GM21447 (cell line): ENCODE results near the gene LOXL3.

Experiments
- ATAC-seq: cut with Tn5 transposase; IDR thresholded peaks from one replicate; pipeline ENCODE4 v1.9.1; 2021; ENCODE audit not compliant: unreplicated experiment

Gene LOXL3, protein sequence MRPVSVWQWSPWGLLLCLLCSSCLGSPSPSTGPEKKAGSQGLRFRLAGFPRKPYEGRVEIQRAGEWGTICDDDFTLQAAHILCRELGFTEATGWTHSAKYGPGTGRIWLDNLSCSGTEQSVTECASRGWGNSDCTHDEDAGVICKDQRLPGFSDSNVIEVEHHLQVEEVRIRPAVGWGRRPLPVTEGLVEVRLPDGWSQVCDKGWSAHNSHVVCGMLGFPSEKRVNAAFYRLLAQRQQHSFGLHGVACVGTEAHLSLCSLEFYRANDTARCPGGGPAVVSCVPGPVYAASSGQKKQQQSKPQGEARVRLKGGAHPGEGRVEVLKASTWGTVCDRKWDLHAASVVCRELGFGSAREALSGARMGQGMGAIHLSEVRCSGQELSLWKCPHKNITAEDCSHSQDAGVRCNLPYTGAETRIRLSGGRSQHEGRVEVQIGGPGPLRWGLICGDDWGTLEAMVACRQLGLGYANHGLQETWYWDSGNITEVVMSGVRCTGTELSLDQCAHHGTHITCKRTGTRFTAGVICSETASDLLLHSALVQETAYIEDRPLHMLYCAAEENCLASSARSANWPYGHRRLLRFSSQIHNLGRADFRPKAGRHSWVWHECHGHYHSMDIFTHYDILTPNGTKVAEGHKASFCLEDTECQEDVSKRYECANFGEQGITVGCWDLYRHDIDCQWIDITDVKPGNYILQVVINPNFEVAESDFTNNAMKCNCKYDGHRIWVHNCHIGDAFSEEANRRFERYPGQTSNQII

DNA sequence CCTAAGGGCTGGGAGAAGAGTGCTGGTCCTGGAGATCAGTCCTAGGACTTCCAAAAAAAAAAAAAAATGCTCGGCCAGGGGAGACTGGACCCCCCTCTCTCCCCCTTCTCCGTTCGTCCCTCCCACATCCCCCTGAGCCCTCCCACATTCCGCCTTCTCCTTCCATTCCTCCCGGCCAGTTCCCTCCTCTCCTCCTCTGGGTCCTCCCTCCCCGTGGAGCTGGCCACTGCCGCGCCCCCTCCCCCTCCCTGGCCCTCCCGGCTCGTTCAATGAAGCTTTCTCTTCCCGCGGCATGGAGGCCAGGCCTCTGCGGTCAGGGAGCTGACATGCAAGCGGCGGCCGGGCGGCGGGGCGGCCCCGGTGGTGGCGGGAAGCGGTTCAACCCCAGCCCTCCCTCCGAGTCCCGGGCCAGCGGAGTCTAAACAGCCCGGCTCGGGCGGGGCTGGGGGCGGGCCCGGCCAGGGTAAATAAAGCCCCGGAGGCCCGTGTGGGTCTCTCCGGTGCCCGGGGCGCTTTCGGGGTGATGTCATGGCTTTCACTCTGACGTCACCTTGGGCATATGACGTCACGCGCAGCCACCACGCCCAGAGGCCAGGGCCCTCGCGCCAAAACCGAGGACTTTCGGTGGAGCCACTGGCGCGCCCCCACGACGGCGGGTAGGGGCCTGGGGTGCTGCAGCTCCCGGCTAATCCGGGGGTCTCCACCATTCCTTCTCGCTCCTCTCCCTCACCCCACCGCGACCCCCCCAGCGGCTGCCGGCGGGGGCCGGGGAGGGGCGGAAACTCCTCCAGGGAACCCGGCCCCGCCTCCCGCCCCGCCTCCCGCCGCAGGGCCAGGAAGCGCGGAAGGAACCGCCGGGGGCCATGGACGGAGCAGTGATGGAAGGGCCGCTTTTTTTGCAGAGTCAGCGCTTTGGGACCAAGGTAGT lies at the start of gene LOXL3, which contains the start of gene DOK1:
TSS of gene LOXL3 (minus strand) at position 51 of the 928 bp plus-strand sequence. CDS start 1,308 bp downstream, outside the sequence.
TSS of gene DOK1 (plus strand) at position 829 of the 928 bp plus-strand sequence. CDS start at position 864, 35 bp downstream.
- ATAC-seq, result peak; percentile 54

DNA sequence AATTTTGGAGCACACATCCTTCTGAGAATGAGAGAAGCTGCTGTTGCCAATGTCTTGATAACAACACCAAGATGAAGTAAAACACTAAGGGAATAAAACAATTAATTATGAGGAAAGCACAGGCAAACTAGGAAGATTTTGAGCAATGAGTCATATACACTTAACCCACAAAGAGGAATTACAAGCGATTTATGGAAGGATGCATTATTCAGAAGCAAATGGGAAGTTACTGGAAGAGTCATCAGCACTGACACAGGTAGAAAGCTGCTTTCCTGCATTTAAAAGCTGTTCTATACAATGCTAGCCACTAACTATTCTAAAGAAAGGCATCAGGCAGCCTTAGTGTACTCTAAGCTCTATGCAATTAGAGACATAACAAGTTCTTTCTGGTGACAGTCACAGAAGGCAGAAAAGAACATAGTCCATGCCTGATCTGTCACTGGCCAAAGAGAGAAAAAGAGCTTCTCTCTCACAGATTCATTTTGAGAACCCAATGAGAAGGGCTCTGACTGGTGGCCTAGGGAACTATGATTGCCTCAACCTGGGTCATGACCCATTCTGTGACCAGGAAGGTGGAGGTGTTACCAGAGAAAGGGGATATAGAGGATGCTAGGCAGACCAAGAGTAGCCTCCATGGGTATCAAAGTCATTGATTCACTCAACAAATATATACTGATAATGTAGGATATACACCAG lies 49.0 kb upstream of the LOXL3 start:
- ATAC-seq, result no peak

DNA sequence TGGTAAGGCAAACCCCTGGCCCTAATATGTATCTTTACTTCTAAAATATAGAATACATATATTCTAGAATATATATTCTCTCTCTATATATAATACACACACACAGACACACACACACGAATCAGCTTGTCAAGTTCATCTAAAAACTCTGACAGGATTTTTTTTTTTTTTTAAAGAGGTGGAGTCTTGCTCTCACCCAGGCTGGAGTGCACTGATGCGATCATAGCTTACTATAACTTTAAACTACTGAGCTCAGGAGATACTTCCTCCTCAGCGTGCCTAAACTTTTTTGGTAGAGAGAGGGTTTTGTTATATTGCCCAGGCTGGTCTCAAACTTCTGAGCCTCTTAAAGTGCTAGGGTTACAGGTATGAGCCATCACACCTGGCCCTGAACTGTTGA lies 45.9 kb upstream of the LOXL3 start:
- no peak for ATAC-seq

DNA sequence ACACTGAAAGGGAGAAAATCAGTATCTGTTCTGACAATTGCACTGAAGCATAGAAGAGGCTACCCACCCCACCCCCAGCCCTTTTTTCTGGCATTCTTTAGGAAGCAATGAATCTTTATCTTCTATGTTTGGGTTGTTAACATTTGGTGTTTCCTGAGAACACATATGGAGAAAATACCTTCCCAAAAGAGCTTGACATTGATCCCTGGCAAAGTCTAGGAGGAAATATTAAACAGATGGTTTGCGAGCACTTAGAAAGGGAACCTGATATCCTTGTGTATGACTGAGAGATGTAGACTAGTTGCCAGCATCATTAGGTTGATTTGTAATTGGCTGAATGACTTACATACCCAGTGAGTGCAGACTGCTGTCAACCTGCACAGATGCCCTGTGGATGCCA lies 43.7 kb upstream of the LOXL3 start:
- ATAC-seq, result no peak

DNA sequence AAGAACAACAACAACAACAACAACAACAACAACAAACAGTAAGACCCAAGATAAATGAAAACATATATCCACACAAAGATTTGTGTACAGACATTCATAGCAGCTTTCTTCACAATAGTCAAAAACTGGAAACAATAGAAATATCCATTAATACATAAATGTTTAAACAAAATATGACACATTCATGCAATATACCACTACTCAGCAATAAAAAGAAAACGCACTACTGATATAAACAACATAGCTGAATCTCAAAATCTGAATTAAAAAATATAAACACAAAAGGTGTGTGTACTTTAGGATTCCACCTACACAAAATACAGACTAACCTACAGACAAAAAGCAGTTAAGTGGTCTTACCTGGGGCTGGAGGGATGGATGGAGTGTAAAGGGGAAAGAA lies 42.8 kb upstream of the LOXL3 start:
- no peak for ATAC-seq

DNA sequence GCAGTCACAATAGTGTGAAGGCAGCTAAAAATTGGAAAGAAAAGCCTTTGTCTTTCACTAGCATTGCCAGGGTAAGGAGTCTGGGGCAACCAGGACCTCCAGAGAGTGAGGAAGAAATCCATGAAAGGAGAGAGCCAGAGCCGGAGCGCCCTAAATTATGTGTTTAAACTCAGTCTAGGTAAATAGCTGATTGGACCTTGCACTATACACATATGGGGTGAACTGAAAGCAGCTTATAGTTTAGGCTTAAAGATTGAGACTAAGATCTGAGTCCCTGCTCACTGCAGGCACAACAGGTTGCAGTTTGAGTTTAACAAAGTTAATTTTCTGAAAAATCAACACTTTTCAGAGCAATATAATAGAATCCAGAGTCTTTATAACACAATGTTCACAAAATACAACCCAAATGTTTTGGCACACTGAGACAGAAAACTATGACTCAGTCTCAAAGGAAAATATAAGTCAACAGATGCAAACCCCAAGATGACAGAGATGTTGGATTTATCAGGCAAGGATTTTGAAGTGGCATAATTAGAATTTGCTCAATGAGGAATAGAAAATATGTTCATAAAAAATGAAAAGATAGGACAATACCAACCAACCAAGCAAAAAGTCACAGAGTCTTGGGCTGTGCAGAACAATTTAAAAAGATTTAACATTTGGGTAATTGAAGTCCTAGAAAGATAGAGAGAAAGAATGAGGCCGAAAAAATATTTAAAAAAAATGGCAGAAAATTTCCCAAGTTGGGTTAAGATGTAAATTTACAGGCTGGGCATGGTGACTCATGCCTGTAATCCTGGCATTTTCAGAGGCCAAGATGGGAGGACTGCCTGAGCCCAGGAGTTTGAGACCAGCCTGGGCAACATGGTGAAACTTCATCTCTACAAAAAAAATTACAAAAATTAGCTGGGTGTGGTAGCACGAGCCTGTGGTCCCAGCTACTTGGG lies 40.4 kb upstream of the LOXL3 start:
- ATAC-seq, result no peak

DNA sequence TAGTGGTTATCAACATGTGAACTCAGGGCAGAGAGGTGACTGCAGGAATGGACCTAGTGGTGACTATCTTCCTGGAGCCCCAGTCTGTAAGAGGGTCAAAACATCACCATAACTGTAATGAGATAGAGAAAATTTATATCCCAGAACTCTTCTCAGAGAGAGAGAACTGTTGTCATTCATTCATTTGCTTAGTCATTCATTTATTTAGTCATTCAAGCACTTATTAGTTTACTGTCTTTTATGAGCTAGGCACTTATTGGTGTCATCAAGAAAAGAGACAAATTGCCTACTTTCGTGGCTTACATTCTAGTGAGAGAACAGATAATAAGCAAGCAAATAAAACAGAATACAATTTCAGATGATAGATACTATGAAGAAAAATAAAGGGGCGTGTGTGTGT lies 34.9 kb upstream of the LOXL3 start:
- no peak for ATAC-seq

DNA sequence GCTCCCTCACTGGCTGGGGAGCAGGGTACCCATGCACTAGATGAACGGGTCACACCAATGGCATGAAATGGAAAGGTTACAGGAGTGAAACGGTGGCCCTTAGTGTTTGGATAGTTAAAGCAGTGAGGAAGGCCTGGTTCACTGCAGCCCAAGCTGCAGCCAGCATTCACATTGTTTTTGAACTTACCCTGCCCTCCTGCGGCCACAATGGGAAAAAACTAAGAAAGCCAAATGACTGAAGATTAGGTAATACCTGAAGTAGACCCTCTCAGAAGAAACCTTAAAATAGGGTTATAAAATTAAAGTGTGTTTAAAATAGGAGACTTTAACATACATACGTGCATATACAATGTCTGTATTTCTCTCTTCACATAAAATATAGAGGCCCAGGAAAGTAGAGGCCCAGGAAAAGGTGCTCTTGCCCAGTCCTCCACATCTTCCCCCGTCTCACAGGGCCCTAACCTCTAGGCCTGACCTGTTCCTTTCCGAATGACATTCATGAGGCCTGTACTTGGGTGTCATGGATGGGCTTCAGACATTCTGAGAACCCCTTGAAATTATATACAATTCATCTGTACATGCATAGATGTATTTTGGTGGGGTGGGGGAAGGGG lies 34.0 kb upstream of the LOXL3 start:
- ATAC-seq, result peak; percentile 58

DNA sequence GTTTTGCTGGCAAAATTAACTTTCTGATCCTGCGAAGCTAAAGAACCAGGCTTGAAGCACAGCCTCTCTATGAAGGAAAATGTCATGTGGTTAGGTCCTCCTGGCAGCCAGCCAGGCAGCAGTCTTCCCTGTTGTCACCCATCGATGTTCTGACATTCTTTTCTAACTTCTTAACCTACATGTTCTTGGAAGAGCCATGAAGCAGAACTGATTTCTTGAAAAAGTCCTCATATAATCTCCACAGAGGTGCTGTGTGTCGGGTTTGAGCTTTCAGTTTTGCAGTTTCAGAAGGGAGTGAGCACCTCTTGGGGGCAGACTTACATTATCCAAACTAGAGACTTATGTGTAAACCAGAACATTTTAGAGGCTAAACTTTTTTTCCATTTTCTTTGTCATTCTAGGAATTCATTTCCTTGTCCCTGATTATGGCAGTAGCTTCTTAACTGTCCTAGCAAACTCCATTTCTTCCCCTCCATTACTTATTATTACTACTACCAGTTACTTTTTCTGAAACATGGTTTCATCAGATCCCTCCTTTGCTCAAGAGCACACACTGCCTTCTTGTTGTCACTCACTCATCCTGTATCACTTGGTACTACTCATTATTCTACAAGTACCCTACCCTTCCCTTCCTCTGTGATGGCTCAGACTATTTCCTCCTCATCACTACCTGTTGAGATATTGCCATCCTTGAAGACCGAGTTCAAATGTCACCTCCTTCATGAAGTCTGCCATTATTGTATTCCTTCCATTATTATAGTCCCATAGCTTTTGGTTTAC lies 31.9 kb upstream of the LOXL3 start:
- no peak for ATAC-seq

DNA sequence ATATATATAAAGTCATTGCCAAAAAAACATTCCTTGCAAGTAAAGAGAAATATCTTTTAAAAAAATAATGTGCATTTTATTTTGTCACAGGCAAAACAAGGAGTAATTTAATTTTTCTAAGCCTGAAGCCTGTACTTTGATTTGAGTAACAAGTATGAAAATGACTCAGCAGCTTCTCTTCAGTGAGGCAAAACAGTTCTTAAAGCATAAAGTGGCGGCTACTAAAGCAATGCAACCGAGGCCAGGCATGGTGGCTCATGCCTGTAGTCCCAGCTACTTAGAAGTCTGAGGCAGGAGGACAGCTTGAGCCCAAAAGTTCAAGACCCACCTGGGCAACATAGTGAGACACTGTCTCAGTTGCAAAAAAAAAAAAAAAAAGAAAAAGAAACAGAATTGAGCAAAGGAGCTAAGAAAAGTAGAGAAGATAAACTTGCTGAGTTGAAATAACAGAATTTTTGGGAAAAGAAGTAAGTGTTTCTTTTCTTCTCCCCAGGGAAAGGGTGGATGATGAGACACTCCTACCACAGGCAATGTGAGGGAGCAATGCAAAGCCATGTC lies 30.4 kb upstream of the LOXL3 start:
- ATAC-seq, result peak; percentile 54

DNA sequence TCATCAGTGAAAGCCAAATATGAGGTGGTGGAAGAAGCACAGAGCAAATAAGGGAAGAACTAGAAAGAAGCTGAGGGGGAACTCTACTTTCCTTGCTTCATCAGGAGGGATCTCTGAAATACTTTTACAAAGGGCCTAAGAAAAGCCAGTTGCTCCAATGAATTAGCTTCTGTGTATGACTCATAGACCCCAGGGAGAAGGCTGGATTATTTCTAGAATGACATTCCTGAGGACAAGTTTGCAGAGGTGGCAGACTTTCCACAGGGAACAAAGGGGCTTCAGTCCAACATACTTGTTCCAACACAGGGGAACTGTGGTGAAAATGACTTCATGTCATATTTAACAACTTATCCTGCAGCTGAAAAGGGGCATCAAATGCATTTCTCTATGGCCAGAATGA lies 29.8 kb upstream of the LOXL3 start:
- no peak for ATAC-seq

DNA sequence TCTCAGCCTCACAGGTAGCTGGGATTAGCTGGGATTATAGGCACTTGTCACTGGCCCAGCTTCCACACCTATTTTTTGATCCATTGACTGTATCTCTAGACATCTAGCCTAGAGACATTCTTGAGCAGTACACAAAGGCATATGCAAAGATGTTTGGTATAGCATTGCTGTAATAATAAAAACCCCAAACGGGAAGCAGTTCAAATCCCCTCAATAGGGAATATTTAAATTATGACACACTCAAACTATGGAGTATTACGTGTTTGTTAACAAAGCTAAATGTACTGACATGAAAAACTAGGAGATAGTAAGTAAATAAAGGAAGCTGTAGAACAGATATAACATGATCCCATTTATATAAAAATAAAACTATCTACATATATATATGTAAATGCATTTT lies 28.4 kb upstream of the LOXL3 start:
- no peak for ATAC-seq

DNA sequence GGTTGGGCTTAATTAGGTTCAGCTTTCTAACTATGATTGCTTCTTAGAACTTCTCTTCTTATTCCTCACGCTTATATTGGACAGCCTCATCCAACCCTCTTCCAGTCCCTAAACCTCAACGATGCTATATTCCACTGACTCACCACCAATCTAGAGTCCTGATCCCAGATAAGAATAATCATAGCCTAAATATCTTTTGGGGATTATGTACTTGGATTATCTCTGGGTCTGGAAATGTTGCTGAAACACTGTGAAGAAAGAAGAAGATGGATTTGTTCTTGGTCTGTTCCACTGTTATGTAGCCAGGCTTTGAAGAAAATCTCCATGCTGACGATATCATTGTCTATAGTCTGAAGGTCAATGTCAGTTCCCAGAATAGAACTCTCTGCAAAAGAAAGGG lies 27.7 kb upstream of the LOXL3 start:
- ATAC-seq, result no peak

DNA sequence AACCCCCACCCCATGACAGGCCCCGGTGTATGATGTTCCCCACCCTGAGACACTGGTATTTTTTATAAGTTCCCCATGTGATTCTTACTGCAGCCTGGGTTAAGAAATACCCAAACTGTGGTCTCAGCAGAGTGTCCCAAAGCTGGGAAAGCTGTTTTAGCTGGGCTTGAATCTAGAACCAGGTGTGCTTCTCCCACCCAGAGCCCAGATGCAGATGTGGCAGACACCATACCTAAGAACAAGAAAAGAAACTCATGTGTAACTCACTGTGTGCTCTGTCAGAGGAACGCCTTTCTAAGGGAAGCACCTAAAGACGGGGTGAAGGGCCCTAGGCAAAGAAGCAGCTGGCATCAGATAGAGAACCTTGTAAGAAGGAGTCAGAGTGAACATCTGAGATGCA lies 24.7 kb upstream of the LOXL3 start:
- peak; percentile 56 for ATAC-seq

DNA sequence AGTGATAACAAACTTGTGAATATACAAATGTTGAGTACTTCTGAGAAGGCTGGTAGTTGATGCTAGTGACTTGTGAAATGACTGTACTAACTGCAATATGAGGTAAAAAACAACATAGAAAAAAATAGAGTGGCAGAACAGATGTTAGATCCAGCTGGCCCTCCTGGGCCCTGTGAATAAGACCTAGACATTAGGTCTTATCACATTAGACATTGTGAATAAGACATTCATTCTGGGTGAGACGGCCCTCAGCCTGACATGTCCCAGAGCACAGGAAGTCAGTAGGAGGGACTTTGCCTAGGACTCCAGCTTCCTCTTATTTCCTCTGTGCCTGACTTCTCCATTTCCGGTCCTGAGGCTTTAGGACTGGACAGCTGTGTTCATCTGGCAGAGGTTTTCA lies 23.7 kb upstream of the LOXL3 start:
- ATAC-seq, result no peak

DNA sequence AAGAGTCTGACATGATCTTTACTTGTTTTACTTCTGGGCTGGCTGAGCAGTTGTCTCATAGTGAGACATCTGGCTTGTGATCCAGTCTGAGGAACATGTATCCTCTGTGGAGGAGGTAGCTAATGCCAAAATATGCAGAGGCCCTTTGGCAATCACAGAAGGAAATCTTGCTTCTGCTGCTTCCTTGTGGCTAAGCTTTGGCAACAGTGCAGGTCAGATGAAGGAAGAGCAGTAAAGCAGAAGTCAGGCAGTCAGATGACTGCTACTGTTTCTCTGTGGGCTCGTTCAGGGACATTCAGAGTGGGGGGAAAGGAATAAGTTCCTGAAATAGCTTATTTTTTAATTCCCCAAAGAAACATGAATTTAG lies 23.1 kb upstream of the LOXL3 start:
- no peak for ATAC-seq

DNA sequence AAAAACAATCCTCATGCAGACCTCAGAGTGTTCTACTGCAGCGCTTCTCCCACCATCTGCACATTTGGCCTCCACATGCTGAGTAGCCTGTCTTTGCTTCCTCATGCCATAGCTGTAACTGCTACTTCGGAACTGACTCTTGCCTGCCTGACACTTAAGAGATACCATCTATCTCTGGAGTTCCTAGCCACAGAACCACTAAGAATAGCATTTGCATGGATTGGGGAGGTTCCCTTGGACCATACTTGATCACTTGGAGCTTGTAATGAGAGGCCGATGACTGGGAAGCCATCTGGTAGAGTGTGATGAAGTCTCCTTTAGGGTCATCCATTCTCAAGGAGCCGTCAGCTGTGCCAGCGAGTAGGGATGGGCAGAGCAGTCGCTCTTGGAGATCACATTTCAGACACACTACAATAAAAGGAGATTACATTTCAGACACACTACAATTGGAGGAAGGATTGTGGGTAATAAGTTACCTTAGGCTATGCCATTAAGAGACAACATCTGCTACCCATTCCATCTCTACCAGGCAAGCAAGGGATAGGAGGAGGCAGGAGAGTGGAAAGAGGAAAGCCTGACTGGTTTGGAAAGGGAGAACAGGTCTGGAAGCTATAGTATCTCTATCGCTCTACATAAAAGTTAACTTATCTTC lies 22.6 kb upstream of the LOXL3 start:
- ATAC-seq, result no peak

DNA sequence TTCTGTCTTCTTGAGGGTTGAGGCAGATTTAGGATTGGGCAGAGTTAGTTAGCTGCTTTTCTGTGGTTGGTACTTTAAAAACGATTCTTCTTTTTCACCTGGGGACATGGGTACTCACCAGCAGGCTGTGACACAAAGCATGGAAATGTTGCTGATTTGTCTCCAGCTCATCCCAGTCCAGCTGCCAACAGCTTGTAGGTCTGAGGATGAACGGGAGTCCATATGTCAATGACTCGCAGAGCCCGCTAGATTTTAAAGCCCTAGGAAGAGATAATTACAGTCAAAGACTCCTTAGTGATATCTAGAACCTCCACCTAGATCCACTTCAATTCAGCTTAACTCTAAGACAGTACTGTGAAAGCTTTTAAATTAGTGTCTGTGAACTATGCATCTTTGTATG lies 21.6 kb upstream of the LOXL3 start:
- ATAC-seq, result no peak
